H9 (cell line): Measurements from ENCODE around the gene ANO2. TPM values are rescaled to one million over a fixed set of nuclear protein-coding genes. Genes with fewer than 3 reads are reported as not detected.

Experiments used
- DNase-seq: peaks from one replicate; pipeline ENCODE4 v3.0.0-alpha.2; 2017
- H2AFZ ChIP-seq: one replicate; pipeline ENCODE4 v1.6.1; 2013; ENCODE audit warnings: mild to moderate bottlenecking, low read length, control low read depth, moderate library complexity
- H2AK5ac ChIP-seq: 2 replicates; pipeline ENCODE4 v1.6.1; 2013; ENCODE audit warnings: low read length, control low read depth, mixed read lengths; ENCODE audit not compliant: insufficient read length
- H2BK120ac ChIP-seq: one replicate; pipeline ENCODE4 v1.6.1; 2013; ENCODE audit warnings: low read depth, mild to moderate bottlenecking, low read length, control low read depth, inconsistent platforms; ENCODE audit not compliant: poor library complexity, severe bottlenecking
- H2BK12ac ChIP-seq: 2 replicates; pipeline ENCODE4 v1.6.1; 2013; ENCODE audit warnings: low read length, control low read depth, mixed read lengths, low read depth; ENCODE audit not compliant: insufficient read length
- H2BK15ac ChIP-seq: 2 replicates; pipeline ENCODE4 v1.6.1; 2013; ENCODE audit warnings: low read depth, low read length, control low read depth
- H2BK20ac ChIP-seq: one replicate; pipeline ENCODE4 v1.6.1; 2013; ENCODE audit warnings: low read depth, mild to moderate bottlenecking, low read length, control low read depth, inconsistent platforms; ENCODE audit not compliant: poor library complexity, severe bottlenecking
- H2BK5ac ChIP-seq: 2 replicates; pipeline ENCODE4 v1.6.1; 2013; ENCODE audit warnings: low read length, control low read depth, mixed read lengths; ENCODE audit not compliant: insufficient read length
- H3K14ac ChIP-seq: 2 replicates; pipeline ENCODE4 v1.6.1; 2013; ENCODE audit warnings: low read length, control low read depth; ENCODE audit not compliant: insufficient read depth
- H3K18ac ChIP-seq: 2 replicates; pipeline ENCODE4 v1.6.1; 2013; ENCODE audit warnings: low read depth, mild to moderate bottlenecking, mixed read lengths, low read length, control low read depth; ENCODE audit not compliant: insufficient read length
- H3K23ac ChIP-seq: 2 replicates; pipeline ENCODE4 v1.6.1; 2013; ENCODE audit warnings: low read length, control low read depth, mixed read lengths, low read depth; ENCODE audit not compliant: insufficient read length
- H3K23me2 ChIP-seq: 2 replicates; pipeline ENCODE4 v1.6.1; 2013; ENCODE audit warnings: low read depth, mild to moderate bottlenecking, mixed read lengths, low read length, control low read depth; ENCODE audit not compliant: insufficient read length, poor library complexity, severe bottlenecking
- H3K27ac ChIP-seq: 2 replicates; pipeline ENCODE4 v1.5.1; 2013; ENCODE audit warnings: low read length, control low read depth, mixed read lengths, low read depth; ENCODE audit not compliant: insufficient read length
- H3K27me3 ChIP-seq: 2 replicates; pipeline ENCODE4 v1.6.1; 2013; ENCODE audit warnings: low read length, control low read depth, inconsistent platforms; ENCODE audit not compliant: insufficient read depth
- H3K4ac ChIP-seq: 2 replicates; pipeline ENCODE4 v1.6.1; 2013; ENCODE audit warnings: low read depth, mild to moderate bottlenecking, control low read depth, inconsistent platforms, low read length, moderate library complexity
- H3K4me1 ChIP-seq: 2 replicates; pipeline ENCODE4 v1.6.1; 2013; ENCODE audit warnings: low read length, control low read depth, inconsistent platforms; ENCODE audit not compliant: insufficient read depth
- H3K4me2 ChIP-seq: 2 replicates; pipeline ENCODE4 v1.6.1; 2013; ENCODE audit warnings: low read length, control low read depth, mixed read lengths; ENCODE audit not compliant: insufficient read length, insufficient read depth
- H3K56ac ChIP-seq: 2 replicates; pipeline ENCODE4 v1.6.1; 2013; ENCODE audit warnings: low read depth, mild to moderate bottlenecking, mixed read lengths, low read length, control low read depth; ENCODE audit not compliant: insufficient read length
- H3K79me1 ChIP-seq: 2 replicates; pipeline ENCODE4 v1.6.1; 2013; ENCODE audit warnings: low read depth, mild to moderate bottlenecking, moderate library complexity, low read length, control low read depth, inconsistent platforms; ENCODE audit not compliant: insufficient read depth, poor library complexity, severe bottlenecking
- H3K79me2 ChIP-seq: 2 replicates; pipeline ENCODE4 v1.6.1; 2013; ENCODE audit warnings: low read length, control low read depth, inconsistent platforms; ENCODE audit not compliant: insufficient read depth
- H3K9ac ChIP-seq: 2 replicates; pipeline ENCODE4 v1.6.1; 2013; ENCODE audit warnings: low read length, control low read depth, mixed read lengths; ENCODE audit not compliant: insufficient read length; ENCODE audit errors: extremely low read depth
- H3K9me3 ChIP-seq: one replicate; pipeline ENCODE4 v1.6.1; 2013; ENCODE audit warnings: low read depth, low read length, inconsistent platforms; ENCODE audit not compliant: control insufficient read depth
- H3T11ph ChIP-seq: one replicate; pipeline ENCODE4 v1.6.1; 2013; ENCODE audit warnings: mild to moderate bottlenecking, low read length, control low read depth, inconsistent platforms
- H4K20me1 ChIP-seq: one replicate; pipeline ENCODE4 v1.6.1; 2013; ENCODE audit not compliant: control insufficient read depth, insufficient read length, insufficient read depth
- H4K5ac ChIP-seq: 2 replicates; pipeline ENCODE4 v1.6.1; 2013; ENCODE audit warnings: low read depth, mild to moderate bottlenecking, mixed read lengths, low read length, control low read depth; ENCODE audit not compliant: insufficient read length
- H4K8ac ChIP-seq: replicated peaks from 2 replicates; pipeline ENCODE4 v1.6.1; 2013; ENCODE audit warnings: low read length, control low read depth, mixed read lengths, low read depth; ENCODE audit not compliant: insufficient read length
- H4K91ac ChIP-seq: 2 replicates; pipeline ENCODE4 v1.6.1; 2013; ENCODE audit warnings: low read depth, mild to moderate bottlenecking, moderate library complexity, mixed read lengths, low read length, control low read depth; ENCODE audit not compliant: insufficient read length
- H3K27ac Mint-ChIP-seq, 3 experiments: 2 replicates in 2 of 3; 3 replicates in 1 of 3; pipeline ENCODE4 v1.8.0; 2020 to 2021; ENCODE audit warnings: mixed read lengths in 3 of 3, mild to moderate bottlenecking in 1 of 3, moderate library complexity in 1 of 3
- H3K27me3 Mint-ChIP-seq: 2 replicates; pipeline ENCODE4 v1.8.0; 2021; ENCODE audit warnings: low read depth, mild to moderate bottlenecking, moderate library complexity, mixed read lengths
- H3K36me3 Mint-ChIP-seq, 3 experiments: 2 replicates in 2 of 3; 3 replicates in 1 of 3; pipeline ENCODE4 v1.8.0; 2020 to 2021; ENCODE audit warnings: low read depth in 3 of 3, mixed read lengths in 3 of 3; ENCODE audit not compliant: insufficient read depth in 1 of 3
- H3K4me1 Mint-ChIP-seq, 2 experiments: 2 replicates each; pipeline ENCODE4 v1.8.0; 2020; ENCODE audit warnings: mixed read lengths in 2 of 2
- H3K4me3 Mint-ChIP-seq, 2 experiments: 2 replicates in 1 of 2; 3 replicates in 1 of 2; pipeline ENCODE4 v1.8.0; 2020 to 2021; ENCODE audit warnings: mild to moderate bottlenecking in 2 of 2, mixed read lengths in 2 of 2, moderate library complexity in 1 of 2
- H3K9me3 Mint-ChIP-seq, 2 experiments: 2 replicates in 1 of 2; 3 replicates in 1 of 2; pipeline ENCODE4 v1.8.0; 2020; ENCODE audit warnings: mild to moderate bottlenecking in 2 of 2, mixed read lengths in 2 of 2, moderate library complexity in 1 of 2
- CTCF ChIP-seq: fragments of 200-600 bp; sonication (generic); conservative IDR thresholded peaks from 3 replicates; pipeline ENCODE4 v1.8.0; 2021; ENCODE audit warnings: antibody characterized with exemption, mild to moderate bottlenecking
- WGBS: extraction: QIAGEN DNeasy Blood & Tissue Kit; methylation state at CpG from one replicate; pipeline ENCODE4 v1.1.7; 2013; ENCODE audit warnings: missing lambda C conversion rate, low lambda C conversion rate, mixed read lengths; ENCODE audit not compliant: insufficient read length; ENCODE audit errors: extremely low coverage; 5-methylcytosine and 5-hydroxymethylcytosine counted together
- total RNA-seq: library from RNA; stranded (reverse); gene quantifications from 2 replicates; pipeline ENCODE4 v1.2.1, GENCODE V29; 2021

The ANO2 gene
- total RNA-seq, 1 experiment from 2014 or later, result 3.8 TPM

- no peak overlapping the region for H2AFZ ChIP-seq
- H4K8ac ChIP-seq, result no peak overlapping the region
- H3K4me1 ChIP-seq, result no peaks in the 10 kb centered on the region
- no peak overlapping the region for H3K27ac ChIP-seq
- H3K4ac ChIP-seq, result no peak overlapping the region
- H3K14ac ChIP-seq, result no peak overlapping the region
- Mint-ChIP-seq H3K4me1 (peaks cover 0 to 5% of the 10 kb centered on the region in 2 experiments; a peak in 1 of 4 replicates), H3K27me3 (no peaks in the 10 kb centered on the region; the same call in 1 of the 2 replicates), H3K36me3 (no peaks in the 10 kb centered on the region), H3K9me3 (no peaks in the 10 kb centered on the region), H3K27ac (no peak overlapping the region), H3K4me3 (no peak overlapping the region)
- WGBS, result no CpG with 5 or more reads among the region's 5 CpGs
- H2BK5ac ChIP-seq, result no peak overlapping the region
- no peak overlapping the region for H3K23ac ChIP-seq
- no peak overlapping the region for H3K56ac ChIP-seq
- no peak overlapping the region for H2BK20ac ChIP-seq
- H2BK120ac ChIP-seq, result no peak overlapping the region
- no peak overlapping the region for H3T11ph ChIP-seq
- no peaks in the 10 kb centered on the region for H3K9me3 ChIP-seq
- no peak overlapping the region for H4K5ac ChIP-seq
- no peaks in the 10 kb centered on the region for H3K23me2 ChIP-seq
- no peak overlapping the region for H4K91ac ChIP-seq
- no peak overlapping the region for H2BK15ac ChIP-seq
- H2BK12ac ChIP-seq, result no peak overlapping the region
- no peak overlapping the region for H3K9ac ChIP-seq
- H3K79me1 ChIP-seq, result no peaks in the 10 kb centered on the region
- H2AK5ac ChIP-seq, result no peak overlapping the region
- no peaks in the 10 kb centered on the region for H3K79me2 ChIP-seq
- no peak overlapping the region for H3K18ac ChIP-seq
- no peak for DNase-seq
- no peak for TF ChIP-seq CTCF
- no peaks in the 10 kb centered on the region for H3K27me3 ChIP-seq
- H4K20me1 ChIP-seq, result no peaks in the 10 kb centered on the region
- H3K4me2 ChIP-seq, result no peak overlapping the region
Measured at GRCh38 chr12:5739917-5740316, 205.1 kb downstream of the ANO2 start.
